Right renal pelvis (tissue), 4 donors: ENCODE data around the gene TCN2. TPM values are rescaled to one million over a fixed set of nuclear protein-coding genes. Genes with fewer than 3 reads are reported as not detected.
"Not testable (repeated sequence)": the region's sequence is repeated elsewhere in the genome, so short reads cannot be mapped to it uniquely, and the experiment has no call there.

Experiments
- DNase-seq, 4 donors: peaks; one replicate each; pipeline ENCODE4 v3.0.0-alpha.2; 2013; ENCODE audit warnings: low read depth in 4 of 4, low spot score in 3 of 4, missing footprints in 1 of 4
- polyA plus RNA-seq, 4 donors: library from polyadenylated mRNA; unstranded; fragments of 120-200 nt; gene quantifications; one replicate each; pipeline ENCODE4 v1.2.1, GENCODE V29; 2013; ENCODE audit not compliant: insufficient read length in 4 of 4

The TCN2 gene
- polyA plus RNA-seq, 4 donors, result 53.8 to 70.3 (median 56.0) TPM

DNA sequence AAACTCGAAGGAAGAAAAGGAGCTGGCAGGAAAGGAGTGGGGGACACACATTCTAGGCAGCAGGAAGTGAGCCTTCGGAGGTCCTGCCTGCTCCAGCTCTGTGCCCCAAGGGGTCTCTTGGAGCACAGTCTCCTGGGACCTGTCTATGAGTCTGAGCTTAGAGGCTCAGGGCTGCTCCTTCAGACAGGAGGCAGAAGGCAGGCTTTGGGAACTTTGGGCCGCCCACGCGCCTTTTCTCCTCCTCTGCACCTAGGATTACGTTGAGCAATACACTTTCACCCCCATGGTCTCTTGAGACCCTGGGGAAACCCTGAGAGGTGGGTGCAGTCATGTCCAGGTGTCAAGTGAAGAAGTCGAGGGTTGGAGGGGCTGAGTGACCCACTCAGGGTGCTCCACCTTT lies 965 bp downstream of the TCN2 start:
- DNase-seq, result no peak

DNA sequence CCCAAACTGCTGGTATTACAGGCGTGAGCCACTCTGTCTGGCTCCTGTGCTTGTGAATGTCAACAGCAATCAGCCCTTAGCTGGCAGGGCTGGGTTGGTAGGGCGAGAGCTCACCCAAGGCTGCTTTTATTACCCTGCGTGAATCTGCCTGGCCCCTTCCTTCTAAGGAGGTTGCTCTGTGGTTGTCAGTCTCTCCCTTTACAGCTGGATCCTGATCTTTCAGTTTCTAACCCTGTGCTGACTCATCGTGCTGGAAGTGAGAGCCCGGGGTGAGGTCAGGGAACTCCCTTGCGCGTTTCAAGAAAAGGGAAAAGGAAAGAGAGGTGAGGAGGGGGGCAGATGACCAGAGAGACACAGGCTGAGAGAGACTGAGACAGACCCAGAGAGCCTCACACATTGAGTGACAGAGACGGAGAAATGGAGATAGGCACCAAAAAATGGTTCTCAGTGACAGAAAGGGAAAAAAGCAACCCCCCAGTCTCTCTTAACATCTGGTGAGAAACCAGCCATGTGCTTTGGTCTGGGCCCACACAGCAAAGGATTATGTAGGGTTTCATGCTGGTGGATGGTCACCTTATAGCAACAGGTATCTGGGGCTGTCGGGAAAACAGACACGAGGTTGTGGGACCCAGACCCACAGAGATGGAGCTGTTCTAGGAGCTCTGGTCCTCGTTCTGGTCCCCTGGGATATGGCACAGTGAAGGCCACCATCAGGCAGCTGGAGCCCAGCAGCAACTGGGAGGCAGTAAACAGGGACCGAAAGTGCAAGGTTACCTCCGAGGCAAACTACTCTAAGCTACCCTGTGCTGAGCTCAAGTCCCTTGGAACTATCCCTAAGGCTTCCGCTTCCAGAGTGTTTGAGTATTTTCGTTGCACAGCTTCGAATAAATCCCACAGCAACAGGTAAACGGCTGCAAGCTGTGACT lies 2.5 kb downstream of the TCN2 start:
- no peak for DNase-seq

DNA sequence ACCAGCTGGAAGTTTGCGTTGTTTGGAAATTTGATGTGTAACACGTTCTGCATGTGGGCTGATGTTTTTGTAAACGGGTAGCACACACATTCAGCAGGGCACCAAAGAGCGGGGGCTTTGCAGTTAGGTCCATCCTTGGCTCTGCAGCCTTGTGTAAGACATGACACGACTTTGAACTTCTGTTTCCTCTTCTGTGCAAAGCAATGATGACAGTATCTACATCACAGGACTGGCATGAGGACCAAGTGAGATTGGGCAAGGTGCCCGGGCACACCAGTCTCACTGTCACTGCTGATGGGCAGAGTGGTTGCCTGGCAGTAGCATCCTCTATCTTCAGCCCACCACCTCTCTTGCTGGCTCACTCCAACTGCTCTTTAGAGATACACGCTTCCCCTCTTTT lies 3.3 kb downstream of the TCN2 start:
- no peak for DNase-seq

DNA sequence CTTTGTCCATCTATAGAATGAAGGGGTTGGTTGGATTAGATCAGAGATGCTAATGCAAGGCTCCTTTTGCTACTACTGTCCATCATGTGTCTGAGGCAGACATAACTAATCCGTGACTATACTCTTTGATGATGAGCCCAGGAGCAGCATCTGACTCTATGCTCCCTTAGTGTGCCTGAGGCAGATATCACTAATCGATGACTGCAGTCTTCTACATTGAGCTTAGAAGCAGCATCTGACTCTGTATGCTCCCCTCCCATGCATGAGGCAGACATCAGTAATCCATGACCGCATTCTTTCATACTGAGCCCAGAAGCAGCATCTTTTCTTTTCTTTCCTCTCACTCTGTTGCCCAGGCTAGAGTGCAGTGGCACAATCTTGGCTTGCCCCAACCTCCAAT lies 4.2 kb downstream of the TCN2 start:
- DNase-seq, result no peak

DNA sequence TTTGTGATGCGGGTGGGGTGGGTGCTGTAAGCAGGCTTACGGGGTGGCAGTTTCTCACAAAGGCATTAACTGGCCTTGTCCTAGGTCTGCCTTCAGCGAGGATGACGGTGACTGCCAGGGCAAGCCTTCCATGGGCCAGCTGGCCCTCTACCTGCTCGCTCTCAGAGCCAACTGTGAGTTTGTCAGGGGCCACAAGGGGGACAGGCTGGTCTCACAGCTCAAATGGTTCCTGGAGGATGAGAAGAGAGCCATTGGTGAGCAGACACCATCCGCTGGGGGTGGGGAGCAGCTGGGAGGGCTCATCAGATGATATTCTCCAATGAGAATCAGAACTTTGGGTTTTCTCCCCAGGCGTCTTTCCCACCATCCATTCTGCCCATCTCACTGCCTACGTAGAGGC lies 5.8 kb downstream of the TCN2 start:
- DNase-seq, result no peak

DNA sequence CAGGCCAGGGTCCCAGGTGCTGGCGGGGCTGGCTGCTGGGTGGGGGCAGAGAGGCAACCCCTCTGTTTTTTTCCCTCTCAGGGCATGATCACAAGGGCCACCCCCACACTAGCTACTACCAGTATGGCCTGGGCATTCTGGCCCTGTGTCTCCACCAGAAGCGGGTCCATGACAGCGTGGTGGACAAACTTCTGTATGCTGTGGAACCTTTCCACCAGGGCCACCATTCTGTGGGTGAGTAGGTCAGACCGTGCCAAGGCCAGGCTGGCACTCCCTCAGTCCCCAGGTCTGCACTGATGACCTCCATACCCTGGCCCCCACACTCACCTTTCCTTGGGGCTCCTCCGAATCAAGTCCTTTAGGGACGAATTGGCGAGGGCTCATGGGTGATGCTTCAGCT lies 7.3 kb downstream of the TCN2 start:
- DNase-seq, result no peak

DNA sequence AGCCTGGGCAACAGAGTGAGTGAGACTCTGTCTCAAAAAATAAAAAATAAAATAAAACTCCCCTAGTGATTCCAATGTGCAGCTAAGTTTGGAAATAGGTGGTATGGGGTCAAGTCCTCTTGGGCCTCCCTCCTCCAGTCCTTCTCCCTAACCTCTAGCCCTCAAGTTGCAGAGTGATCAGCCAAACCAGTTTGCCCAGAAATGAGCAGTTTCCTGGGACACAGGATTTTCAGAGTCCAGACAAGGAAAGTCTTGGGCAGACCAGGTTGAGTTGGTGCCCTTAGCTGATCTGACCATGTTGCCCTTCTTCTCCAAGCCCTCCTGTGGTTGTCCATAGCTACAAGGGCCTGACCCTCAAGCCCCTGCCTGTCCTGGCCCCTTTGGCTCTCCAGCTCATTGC lies 7.9 kb downstream of the TCN2 start:
- no peak for DNase-seq

DNA sequence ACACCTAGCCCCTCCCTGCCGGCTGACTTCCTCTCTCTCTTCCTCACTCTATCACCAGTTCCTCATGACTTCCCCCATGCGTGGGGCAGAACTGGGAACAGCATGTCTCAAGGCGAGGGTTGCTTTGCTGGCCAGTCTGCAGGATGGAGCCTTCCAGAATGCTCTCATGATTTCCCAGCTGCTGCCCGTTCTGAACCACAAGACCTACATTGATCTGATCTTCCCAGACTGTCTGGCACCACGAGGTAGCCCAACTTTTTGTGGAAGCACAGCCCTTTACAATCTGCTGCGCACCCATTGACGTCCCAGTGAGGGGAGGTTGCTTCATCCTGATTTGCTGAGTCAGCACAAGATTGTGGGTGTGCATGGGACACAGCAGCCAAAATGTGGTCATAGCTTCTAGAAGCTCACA lies 8.6 kb downstream of the TCN2 start:
- DNase-seq, result no peak

DNA sequence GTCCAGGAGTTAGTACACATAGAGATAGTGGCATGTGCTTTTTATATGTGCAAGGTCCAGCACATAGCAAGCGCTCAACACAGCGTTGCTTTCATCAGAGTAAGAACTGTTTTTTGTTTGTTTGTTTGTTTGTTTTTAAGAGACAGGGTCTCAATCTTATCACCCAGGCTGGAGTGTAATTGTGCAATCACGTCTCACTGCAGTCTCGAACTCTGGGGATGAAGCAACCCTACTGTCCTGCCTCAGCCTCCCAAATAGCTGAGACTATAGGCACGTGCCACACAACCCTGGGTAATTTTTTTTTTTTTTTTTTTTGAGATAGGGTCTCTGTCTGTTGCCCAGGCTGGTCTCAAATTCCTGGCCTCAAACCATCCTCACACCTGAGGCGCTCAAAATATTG lies 10.8 kb downstream of the TCN2 start:
- DNase-seq, result no peak

DNA sequence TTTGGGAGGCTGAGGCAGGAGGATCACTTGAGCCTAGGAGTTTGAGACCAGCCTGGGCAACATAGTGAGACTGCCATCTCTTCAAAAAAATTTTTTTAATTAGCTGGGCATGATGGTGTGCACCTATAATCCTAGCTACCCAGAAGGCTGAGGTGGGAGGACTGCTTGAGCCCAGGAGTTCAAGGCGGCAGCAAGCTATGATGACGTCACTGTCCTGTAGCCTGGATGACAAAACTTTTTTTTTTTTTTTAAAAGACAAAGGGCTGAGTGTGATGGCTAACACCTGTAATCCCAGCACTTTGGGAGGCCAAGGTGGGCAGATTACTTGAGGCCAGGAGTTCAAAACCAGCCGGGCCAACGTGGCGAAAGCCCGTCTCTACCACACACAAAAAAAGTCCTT lies 12.9 kb downstream of the TCN2 start:
- DNase-seq, result not testable (repeated sequence)

DNA sequence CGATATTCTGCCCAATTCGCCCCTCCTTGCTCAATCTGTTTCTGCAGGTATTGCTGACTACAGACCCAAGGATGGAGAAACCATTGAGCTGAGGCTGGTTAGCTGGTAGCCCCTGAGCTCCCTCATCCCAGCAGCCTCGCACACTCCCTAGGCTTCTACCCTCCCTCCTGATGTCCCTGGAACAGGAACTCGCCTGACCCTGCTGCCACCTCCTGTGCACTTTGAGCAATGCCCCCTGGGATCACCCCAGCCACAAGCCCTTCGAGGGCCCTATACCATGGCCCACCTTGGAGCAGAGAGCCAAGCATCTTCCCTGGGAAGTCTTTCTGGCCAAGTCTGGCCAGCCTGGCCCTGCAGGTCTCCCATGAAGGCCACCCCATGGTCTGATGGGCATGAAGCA lies 19.4 kb downstream of the TCN2 start:
- no peak for DNase-seq

DNA sequence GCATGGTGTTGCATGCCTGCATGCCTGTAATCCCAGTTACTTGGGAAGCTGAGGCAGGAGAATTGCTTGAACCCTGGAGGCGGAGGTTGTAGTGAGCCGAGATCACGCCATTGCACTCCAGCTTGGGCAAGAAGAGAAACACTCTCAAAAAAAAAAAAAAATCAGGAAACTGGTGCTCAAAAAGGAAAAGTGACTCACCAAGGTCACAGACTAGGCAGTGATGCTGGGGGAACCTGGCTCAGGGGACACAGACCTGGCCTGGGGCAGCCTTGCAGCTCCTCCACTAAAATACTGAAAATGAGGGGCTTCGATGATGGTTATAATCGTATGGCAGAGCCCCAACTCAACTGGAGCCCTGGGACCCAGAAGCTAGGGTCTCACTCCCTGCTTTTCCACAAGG lies 20.5 kb downstream of the TCN2 start:
- no peak for DNase-seq

DNA sequence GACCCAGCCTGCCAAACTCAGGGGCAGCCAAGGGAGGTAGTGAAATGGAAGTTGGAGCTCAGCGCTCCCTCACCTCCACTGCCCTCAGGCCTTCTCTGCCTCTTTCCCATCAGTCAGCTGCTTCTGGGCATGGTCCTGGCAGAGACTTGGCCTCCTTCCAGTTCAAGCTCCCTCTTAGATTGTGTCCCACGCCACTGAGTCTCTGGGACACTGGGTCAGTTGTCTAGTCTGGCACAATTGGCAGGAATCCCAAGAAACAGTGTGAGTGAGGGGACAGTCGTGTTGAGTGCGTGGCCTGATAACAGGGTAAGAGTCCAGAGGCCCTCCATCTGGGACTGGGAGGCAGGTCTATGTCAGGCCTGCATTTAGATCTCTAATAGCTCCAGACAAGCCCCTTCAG lies 21.5 kb downstream of the TCN2 start:
- no peak for DNase-seq

DNA sequence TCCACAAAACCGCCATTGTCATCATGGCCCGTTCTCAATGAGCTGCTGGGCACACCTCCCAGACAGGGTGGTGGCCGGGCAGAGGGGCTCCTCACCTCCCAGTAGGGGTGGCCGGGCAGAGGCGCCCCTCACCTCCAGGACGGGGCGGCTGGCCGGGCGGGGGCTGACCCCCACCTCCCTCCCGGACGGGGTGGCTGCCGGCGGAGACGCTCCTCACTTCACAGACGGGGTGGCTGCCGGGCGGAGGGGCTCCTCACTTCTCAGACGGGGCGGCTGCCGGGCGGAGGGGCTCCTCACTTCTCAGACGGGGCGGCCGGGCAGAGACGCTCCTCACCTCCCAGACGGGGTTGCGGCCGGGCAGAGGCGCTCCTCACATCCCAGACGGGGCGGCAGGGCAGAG lies 24.5 kb downstream of the TCN2 start:
- DNase-seq, result not testable (repeated sequence)

DNA sequence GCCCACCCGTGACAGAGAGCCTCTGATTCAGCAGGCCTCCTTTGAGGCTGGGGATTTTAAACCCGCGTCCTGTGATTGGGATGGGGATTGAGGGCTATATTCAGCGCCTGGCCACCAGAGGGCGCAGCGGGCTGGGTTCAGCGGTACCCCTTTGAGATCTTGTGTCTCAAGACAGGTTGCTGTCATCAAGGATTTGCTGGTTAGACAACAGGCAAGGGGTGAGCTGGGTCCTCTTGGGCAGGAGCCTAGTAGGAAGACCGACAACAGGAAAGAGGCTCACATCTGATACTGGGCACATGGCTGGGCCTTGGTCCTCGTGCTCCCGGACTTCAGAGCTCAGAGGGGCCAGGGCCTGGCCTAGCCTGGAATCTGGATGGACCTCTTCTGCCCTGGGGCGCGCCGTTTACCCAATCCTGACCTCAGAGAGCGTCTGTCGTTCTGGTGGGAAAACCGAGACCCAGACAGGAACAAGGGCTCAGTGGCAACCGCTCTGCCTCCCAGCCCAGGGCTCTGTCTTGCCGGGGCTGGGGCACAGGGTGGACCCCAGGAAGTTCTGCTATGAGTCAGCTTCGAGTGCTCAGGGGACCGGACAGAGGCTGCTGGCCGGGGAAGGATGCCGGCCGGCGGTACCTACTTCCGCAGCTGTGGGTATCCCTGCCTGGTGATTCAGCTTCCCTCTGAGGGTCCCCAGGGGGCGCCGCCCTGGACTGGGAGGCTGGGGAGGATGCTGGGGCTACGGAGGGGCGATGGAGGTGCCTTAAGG lies 27.7 kb downstream of the TCN2 start:
- DNase-seq, result peak; percentile 62 to 76 (median 66)

DNA sequence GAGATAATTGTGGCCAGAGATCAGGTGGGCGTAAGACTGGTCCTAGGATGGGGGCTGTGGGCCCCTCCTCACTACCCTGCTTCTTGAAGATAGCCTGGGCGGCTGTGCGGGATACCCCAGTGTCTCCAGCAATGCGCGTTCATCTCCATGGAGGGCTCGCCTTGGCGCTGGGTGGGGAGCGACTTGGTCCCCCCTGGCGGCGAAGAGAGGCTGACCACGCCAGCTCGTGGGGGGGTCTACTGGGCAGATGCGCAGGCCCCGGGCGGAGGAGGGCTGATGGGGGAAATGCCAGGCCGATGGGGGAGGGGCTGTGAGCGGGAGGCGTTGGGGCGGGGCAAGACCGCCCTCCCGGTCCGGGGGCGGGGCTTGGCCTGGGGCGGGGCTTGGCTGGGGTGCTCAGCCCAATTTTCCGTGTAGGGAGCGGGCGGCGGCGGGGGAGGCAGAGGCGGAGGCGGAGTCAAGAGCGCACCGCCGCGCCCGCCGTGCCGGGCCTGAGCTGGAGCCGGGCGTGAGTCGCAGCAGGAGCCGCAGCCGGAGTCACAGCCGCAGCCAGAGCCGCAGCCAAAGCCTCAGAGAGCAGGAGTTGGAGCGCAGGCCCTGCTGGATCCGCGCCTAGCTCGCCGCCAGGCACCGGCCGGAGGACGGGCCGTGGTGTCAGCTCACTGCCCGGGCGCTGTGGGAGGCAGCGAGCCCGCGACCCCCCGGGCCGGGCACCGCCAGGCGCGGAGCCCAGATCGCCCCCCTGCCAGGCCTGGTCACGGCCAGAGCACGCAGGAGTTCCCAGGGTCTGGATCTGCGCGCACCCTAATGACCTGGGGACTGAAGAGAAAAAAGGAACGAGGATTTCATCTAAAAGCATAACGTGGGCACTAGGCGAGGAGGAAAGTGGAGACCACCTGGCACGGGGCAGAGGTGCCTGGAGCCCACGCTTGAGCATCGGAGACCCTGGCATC lies 28.6 kb downstream of the TCN2 start, which contains the start of gene SLC35E4:
Gene SLC35E4, plus strand, starts transcription at position 509 of the 953 bp plus-strand sequence. CDS start 670 bp downstream, outside the sequence.
- DNase-seq, result peak; percentile 67 to 79 (median 74)

DNA sequence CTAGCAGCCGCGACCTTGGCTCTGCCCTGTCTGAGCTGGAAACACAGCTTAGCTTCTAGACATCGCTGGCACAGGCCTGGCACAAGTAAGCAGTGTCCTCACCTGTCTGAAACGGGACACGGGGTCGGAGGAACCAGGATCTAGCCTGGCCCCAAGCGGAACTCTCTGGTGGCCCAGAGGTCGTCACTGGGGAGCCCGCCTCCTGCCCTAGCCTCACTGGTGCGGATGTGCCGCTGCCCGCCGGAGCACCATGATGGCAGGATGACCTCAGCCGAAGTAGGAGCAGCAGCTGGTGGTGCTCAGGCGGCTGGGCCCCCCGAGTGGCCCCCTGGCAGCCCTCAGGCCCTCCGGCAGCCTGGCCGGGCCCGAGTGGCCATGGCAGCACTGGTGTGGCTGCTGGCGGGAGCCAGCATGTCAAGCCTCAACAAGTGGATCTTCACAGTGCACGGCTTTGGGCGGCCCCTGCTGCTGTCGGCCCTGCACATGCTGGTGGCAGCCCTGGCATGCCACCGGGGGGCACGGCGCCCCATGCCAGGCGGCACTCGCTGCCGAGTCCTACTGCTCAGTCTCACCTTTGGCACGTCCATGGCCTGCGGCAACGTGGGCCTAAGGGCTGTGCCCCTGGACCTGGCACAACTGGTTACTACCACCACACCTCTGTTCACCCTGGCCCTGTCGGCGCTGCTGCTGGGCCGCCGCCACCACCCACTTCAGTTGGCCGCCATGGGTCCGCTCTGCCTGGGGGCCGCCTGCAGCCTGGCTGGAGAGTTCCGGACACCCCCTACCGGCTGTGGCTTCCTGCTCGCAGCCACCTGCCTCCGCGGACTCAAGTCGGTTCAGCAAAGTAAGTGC lies 29.5 kb downstream of the TCN2 start:
- no peak for DNase-seq

DNA sequence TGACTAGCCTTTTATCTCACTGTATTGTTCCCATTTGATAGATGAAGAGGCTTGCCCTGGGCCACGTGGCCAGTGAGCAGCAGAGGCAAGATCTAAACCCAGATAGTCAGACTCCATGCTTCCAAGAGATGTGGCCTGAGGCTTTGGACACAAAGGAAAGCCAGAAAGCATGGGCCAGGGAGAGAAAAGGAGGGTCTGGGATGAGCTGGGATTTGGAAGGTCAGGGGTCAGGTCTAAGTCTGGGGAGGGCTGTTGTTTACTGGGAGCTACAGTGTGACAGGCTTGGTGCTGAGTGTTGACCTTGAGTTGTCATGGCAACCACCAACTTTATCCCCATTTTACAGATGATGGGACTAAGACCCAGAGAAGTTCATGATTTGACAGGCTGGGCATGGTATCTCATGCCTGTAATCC lies 30.7 kb downstream of the TCN2 start:
- no peak for DNase-seq

DNA sequence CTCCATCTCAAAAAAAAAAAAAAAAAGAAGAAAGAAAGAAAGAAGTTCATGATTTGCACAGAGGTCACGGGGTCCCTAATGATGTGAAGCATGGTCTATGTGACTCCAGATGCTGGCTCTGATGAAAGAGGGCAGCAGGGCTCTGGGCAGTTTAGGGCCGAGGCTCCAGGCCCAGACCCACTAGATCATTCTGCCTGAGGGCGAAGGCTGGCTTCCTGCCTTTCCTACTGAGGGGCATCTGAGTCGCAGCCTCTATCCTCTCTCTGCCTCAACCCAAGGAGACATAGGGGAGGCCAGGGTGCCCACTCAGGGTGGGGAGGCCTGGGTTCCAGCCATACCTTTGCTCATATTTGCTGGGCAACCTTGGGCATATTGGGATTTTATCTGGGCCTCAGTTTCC lies 33.4 kb downstream of the TCN2 start:
- no peak for DNase-seq
